ENCODE results near the gene EXOSC2.

GRCh38 chr9:130670644-130671043, 22.9 kb upstream of the EXOSC2 start:
- TF ChIP-seq ATF3 (IDR thresholded peaks at IDR 0.05) (no peak), CTCF (IDR thresholded peaks at IDR 0.05 in 2 of 3, conservative IDR thresholded peaks at IDR 0.05 in 1 of 3; ENCODE audit: borderline replicate concordance in 1 of 3, insufficient read depth in 1 of 3, low read depth in 2 of 3, low read length in 2 of 3) (no peak)
